ENCODE results near the gene TNP1.

Gene TNP1

GRCh38 chr2:216900406-216900805, 40.5 kb upstream of the TNP1 start:
- TF ChIP-seq CTCF (IDR thresholded peaks at IDR 0.05; ENCODE audit: insufficient read depth, low read depth, low read length, missing control alignments) = no peak
- no peak for DNase-seq (ENCODE audit: low read depth)
- H3K4me3 ChIP-seq (ENCODE audit: low read depth, low read length) = no peak overlapping the region

GRCh38 chr2:216897561-216898203, 37.8 kb upstream of the TNP1 start:
- no peak for TF ChIP-seq CTCF (IDR thresholded peaks at IDR 0.05; ENCODE audit: insufficient read depth, low read depth, low read length, missing control alignments)
- H3K4me3 ChIP-seq (ENCODE audit: low read depth, low read length) = no peak overlapping the region
- DNase-seq (ENCODE audit: low read depth) = no peak

GRCh38 chr2:216890138-216890537, 30.3 kb upstream of the TNP1 start:
- no peak for TF ChIP-seq CTCF (IDR thresholded peaks at IDR 0.05; ENCODE audit: insufficient read depth, low read depth, low read length, missing control alignments)
- DNase-seq (ENCODE audit: low read depth) = no peak
- no peak overlapping the region for H3K4me3 ChIP-seq (ENCODE audit: low read depth, low read length)

- DNase-seq (ENCODE audit: low read depth) = no peak
- H3K4me3 ChIP-seq (ENCODE audit: low read depth, low read length) = no peak overlapping the region
- no peak for TF ChIP-seq CTCF (IDR thresholded peaks at IDR 0.05; ENCODE audit: insufficient read depth, low read depth, low read length, missing control alignments)
Measured at GRCh38 chr2:216888887-216889622, 29.2 kb upstream of the TNP1 start.

- DNase-seq (ENCODE audit: low read depth) = no peak
- H3K4me3 ChIP-seq (ENCODE audit: low read depth, low read length) = no peak overlapping the region
- no peak for TF ChIP-seq CTCF (IDR thresholded peaks at IDR 0.05; ENCODE audit: insufficient read depth, low read depth, low read length, missing control alignments)
Measured at GRCh38 chr2:216888081-216888480, 28.2 kb upstream of the TNP1 start.

GRCh38 chr2:216887138-216887537, 27.3 kb upstream of the TNP1 start:
- H3K4me3 ChIP-seq (ENCODE audit: low read depth, low read length) = no peak overlapping the region
- no peak for DNase-seq (ENCODE audit: low read depth)

More at GRCh38 chr2:216887138-216887537, 27.3 kb upstream of the TNP1 start:
- TF ChIP-seq CTCF (IDR thresholded peaks at IDR 0.05; ENCODE audit: insufficient read depth, low read depth, low read length, missing control alignments) = no peak

All from GM12865 (cell line).